ENCODE data around the gene AGBL4.

The AGBL4 gene

DNA sequence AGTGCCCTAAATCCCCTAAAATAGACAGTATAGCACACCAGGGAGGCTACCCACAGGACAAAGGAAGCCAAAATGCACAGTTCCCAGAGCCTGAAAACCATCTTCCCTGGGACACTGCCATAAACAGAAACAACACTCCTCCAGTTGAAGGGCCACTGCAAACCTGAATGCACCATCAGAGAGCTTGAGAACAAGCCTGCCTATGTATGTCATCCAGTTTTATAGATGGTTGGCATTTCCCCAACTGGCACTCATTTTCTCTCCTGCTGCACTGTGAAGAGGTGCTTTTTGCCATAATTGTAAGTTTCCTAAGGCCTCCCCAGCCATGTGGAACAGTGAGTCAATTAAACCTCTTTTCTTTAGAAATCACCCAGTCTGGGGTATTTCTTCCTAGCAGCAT, 169.0 kb downstream of the AGBL4 start:
- H3K9me3 ChIP-seq (ENCODE audit: control insufficient read depth, insufficient read depth, low read depth, low read length), result no peaks in the 10 kb centered on the region
- no peak for TF ChIP-seq SCRT2 (tag by site-specific recombination; IDR thresholded peaks at IDR 0.05)
- TF ChIP-seq ZNF423 (tag by site-specific recombination; IDR thresholded peaks at IDR 0.05), result no peak
- TF ChIP-seq SALL2 (tag by site-specific recombination; IDR thresholded peaks at IDR 0.05; ENCODE audit: borderline replicate concordance), result no peak
- no peak for TF ChIP-seq BCL11A (tag by site-specific recombination; IDR thresholded peaks at IDR 0.05; ENCODE audit: low read depth)
- no peak for TF ChIP-seq ZNF660 (tag by site-specific recombination; IDR thresholded peaks at IDR 0.05)
- TF ChIP-seq MZF1 (tag by site-specific recombination; IDR thresholded peaks at IDR 0.05; ENCODE audit: borderline replicate concordance), result no peak
- TF ChIP-seq ZNF529 (tag by site-specific recombination; IDR thresholded peaks at IDR 0.05; ENCODE audit: insufficient replicate concordance), result no peak
- TF ChIP-seq ZNF354C (tag by site-specific recombination; IDR thresholded peaks at IDR 0.05; ENCODE audit: borderline replicate concordance, low read depth), result no peak
- no peak for TF ChIP-seq ZNF664 (tag by site-specific recombination; IDR thresholded peaks at IDR 0.05)
- no peak for TF ChIP-seq ZNF510 (tag by site-specific recombination; IDR thresholded peaks at IDR 0.05; ENCODE audit: insufficient replicate concordance)
- no peak for TF ChIP-seq ZNF274 (IDR thresholded peaks at IDR 0.05; ENCODE audit: low read length)
- TF ChIP-seq ZNF274 (tag by site-specific recombination; IDR thresholded peaks at IDR 0.05; ENCODE audit: borderline replicate concordance), result no peak
- TF ChIP-seq ZNF202 (tag by site-specific recombination; IDR thresholded peaks at IDR 0.05; ENCODE audit: borderline replicate concordance), result no peak
- TF ChIP-seq ZSCAN23 (tag by site-specific recombination; IDR thresholded peaks at IDR 0.05), result no peak
- TF ChIP-seq ZNF114 (tag by site-specific recombination; IDR thresholded peaks at IDR 0.05), result no peak
- no peak overlapping the region for H3K4me3 ChIP-seq (ENCODE audit: low read depth, low read length)

DNA sequence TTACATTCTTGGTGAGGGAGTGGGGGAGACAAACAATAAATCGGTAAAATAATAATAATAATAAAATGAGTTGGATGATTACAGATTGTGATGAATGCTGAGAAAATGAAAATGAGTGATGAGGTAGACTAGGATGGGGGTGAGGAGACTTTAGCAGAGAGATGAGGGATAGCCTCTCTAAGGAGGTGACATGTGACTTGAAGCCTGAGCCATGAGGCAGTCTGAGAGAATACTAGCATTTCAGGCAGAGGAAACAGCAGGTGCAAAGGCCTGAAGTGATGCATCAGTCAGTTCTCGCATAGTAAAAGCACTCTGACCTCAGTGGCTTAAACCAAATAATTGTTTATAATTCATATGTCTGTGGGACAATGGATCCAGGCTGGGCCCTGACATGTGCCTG, 181.2 kb downstream of the AGBL4 start:
- POLR2A ChIA-PET, result no interaction called here
- Histone ChIP-seq H3K27ac (ENCODE audit: extremely low read depth, low read depth, low read length) (no peak overlapping the region), H3K4me1 (ENCODE audit: control insufficient read depth, insufficient read depth, low read length) (no peaks in the 10 kb centered on the region), H3K9me3 (ENCODE audit: control insufficient read depth, insufficient read depth, low read depth, low read length) (no peaks in the 10 kb centered on the region), H3K4me3 (ENCODE audit: low read depth, low read length) (no peak overlapping the region), H3K36me3 (ENCODE audit: control insufficient read depth in 2 of 2, insufficient read depth in 1 of 2, low read length in 2 of 2) (no peaks in the 10 kb centered on the region)
- no peak for TF ChIP-seq ZNF174 (tag by site-specific recombination; IDR thresholded peaks at IDR 0.05)
- TF ChIP-seq, protein P1, sequence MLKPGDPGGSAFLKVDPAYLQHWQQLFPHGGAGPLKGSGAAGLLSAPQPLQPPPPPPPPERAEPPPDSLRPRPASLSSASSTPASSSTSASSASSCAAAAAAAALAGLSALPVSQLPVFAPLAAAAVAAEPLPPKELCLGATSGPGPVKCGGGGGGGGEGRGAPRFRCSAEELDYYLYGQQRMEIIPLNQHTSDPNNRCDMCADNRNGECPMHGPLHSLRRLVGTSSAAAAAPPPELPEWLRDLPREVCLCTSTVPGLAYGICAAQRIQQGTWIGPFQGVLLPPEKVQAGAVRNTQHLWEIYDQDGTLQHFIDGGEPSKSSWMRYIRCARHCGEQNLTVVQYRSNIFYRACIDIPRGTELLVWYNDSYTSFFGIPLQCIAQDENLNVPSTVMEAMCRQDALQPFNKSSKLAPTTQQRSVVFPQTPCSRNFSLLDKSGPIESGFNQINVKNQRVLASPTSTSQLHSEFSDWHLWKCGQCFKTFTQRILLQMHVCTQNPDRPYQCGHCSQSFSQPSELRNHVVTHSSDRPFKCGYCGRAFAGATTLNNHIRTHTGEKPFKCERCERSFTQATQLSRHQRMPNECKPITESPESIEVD (tag by site-specific recombination; IDR thresholded peaks at IDR 0.05), result no peak
- TF ChIP-seq ZNF239 (tag by site-specific recombination; IDR thresholded peaks at IDR 0.05), result no peak
- no peak for TF ChIP-seq BCL11B (tag by site-specific recombination; IDR thresholded peaks at IDR 0.05; ENCODE audit: low read depth)
- no peak for TF ChIP-seq ZNF521 (tag by site-specific recombination; IDR thresholded peaks at IDR 0.05)
- TF ChIP-seq, protein P2, sequence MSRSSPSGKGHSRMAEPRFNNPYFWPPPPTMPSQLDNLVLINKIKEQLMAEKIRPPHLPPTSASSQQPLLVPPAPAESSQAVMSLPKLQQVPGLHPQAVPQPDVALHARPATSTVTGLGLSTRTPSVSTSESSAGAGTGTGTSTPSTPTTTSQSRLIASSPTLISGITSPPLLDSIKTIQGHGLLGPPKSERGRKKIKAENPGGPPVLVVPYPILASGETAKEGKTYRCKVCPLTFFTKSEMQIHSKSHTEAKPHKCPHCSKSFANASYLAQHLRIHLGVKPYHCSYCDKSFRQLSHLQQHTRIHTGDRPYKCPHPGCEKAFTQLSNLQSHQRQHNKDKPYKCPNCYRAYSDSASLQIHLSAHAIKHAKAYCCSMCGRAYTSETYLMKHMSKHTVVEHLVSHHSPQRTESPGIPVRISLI (tag by site-specific recombination; IDR thresholded peaks at IDR 0.05), result no peak
- TF ChIP-seq ZNF366 (tag by site-specific recombination; conservative IDR thresholded peaks at IDR 0.05), result no peak
- no peak for TF ChIP-seq ZNF114 (tag by site-specific recombination; IDR thresholded peaks at IDR 0.05)
- TF ChIP-seq, protein P3, sequence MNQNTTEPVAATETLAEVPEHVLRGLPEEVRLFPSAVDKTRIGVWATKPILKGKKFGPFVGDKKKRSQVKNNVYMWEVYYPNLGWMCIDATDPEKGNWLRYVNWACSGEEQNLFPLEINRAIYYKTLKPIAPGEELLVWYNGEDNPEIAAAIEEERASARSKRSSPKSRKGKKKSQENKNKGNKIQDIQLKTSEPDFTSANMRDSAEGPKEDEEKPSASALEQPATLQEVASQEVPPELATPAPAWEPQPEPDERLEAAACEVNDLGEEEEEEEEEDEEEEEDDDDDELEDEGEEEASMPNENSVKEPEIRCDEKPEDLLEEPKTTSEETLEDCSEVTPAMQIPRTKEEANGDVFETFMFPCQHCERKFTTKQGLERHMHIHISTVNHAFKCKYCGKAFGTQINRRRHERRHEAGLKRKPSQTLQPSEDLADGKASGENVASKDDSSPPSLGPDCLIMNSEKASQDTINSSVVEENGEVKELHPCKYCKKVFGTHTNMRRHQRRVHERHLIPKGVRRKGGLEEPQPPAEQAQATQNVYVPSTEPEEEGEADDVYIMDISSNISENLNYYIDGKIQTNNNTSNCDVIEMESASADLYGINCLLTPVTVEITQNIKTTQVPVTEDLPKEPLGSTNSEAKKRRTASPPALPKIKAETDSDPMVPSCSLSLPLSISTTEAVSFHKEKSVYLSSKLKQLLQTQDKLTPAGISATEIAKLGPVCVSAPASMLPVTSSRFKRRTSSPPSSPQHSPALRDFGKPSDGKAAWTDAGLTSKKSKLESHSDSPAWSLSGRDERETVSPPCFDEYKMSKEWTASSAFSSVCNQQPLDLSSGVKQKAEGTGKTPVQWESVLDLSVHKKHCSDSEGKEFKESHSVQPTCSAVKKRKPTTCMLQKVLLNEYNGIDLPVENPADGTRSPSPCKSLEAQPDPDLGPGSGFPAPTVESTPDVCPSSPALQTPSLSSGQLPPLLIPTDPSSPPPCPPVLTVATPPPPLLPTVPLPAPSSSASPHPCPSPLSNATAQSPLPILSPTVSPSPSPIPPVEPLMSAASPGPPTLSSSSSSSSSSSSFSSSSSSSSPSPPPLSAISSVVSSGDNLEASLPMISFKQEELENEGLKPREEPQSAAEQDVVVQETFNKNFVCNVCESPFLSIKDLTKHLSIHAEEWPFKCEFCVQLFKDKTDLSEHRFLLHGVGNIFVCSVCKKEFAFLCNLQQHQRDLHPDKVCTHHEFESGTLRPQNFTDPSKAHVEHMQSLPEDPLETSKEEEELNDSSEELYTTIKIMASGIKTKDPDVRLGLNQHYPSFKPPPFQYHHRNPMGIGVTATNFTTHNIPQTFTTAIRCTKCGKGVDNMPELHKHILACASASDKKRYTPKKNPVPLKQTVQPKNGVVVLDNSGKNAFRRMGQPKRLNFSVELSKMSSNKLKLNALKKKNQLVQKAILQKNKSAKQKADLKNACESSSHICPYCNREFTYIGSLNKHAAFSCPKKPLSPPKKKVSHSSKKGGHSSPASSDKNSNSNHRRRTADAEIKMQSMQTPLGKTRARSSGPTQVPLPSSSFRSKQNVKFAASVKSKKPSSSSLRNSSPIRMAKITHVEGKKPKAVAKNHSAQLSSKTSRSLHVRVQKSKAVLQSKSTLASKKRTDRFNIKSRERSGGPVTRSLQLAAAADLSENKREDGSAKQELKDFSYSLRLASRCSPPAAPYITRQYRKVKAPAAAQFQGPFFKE (tag by site-specific recombination; IDR thresholded peaks at IDR 0.05; ENCODE audit: borderline replicate concordance), result no peak
- no peak for TF ChIP-seq SCRT2 (tag by site-specific recombination; IDR thresholded peaks at IDR 0.05)
- no peak for TF ChIP-seq GLI2 (tag by site-specific recombination; IDR thresholded peaks at IDR 0.05; ENCODE audit: borderline replicate concordance, low read depth)
- CTCF ChIA-PET, result no interaction called here

More for the DNA sequence above, 169.0 kb downstream of the AGBL4 start:
- CTCF ChIA-PET, result no interaction called here
- Histone ChIP-seq H3K27ac (ENCODE audit: extremely low read depth, low read depth, low read length) (no peak overlapping the region), H3K4me1 (ENCODE audit: control insufficient read depth, insufficient read depth, low read length) (no peaks in the 10 kb centered on the region), H3K36me3 (ENCODE audit: control insufficient read depth in 2 of 2, insufficient read depth in 1 of 2, low read length in 2 of 2) (no peaks in the 10 kb centered on the region)
- POLR2A ChIA-PET, result no interaction called here

Measured in HEK293 (cell line).